K562 (cell line): ENCODE results near the gene FAM117A. TPM values are rescaled to one million over a fixed set of nuclear protein-coding genes. Genes with fewer than 3 reads are reported as not detected.

ENCODE experiments used
- BACH1 ChIP-seq: fragments of 200-800 bp; sonication (Bioruptor generic); IDR thresholded peaks from 2 replicates; pipeline ENCODE4 v1.6.1; 2016; ENCODE audit warnings: missing genetic modification characterization, missing compliant biosample characterization
- BRD4 ChIP-seq: fragments of 200-600 bp; sonication (generic); IDR thresholded peaks from 2 replicates; pipeline ENCODE4 v1.6.1; 2017; ENCODE audit warnings: inconsistent platforms
- EZH2 ChIP-seq: IDR thresholded peaks from 2 replicates; pipeline ENCODE4 v1.6.1; 2012; ENCODE audit warnings: low read depth, mild to moderate bottlenecking, inconsistent platforms, low read length, borderline replicate concordance
- GATAD2B ChIP-seq: fragments of 450-650 bp; IDR thresholded peaks from 2 replicates; pipeline ENCODE4 v1.6.1; 2017; ENCODE audit warnings: mild to moderate bottlenecking, borderline replicate concordance
- KAT7 ChIP-seq: sonication (generic); formaldehyde crosslinking; IDR thresholded peaks from 2 replicates; pipeline ENCODE4 v1.8.0; 2022; ENCODE audit warnings: missing genetic modification reagents, mild to moderate bottlenecking, borderline replicate concordance
- KHSRP ChIP-seq: fragments of 450-650 bp; IDR thresholded peaks from 2 replicates; pipeline ENCODE4 v1.6.1; 2017
- MEF2A ChIP-seq: IDR thresholded peaks from 2 replicates; pipeline ENCODE4 v1.6.1; 2011; ENCODE audit warnings: low read depth, mild to moderate bottlenecking, low read length, moderate library complexity; ENCODE audit not compliant: control insufficient read depth
- NEUROD1 ChIP-seq: fragments of 150-350 bp; IDR thresholded peaks from 2 replicates; pipeline ENCODE4 v1.6.1; 2014; ENCODE audit warnings: borderline replicate concordance, low read length, low read depth; ENCODE audit not compliant: partially characterized antibody
- NFE2 ChIP-seq: IDR thresholded peaks from 2 replicates; pipeline ENCODE4 v1.6.1; 2014; ENCODE audit warnings: antibody characterized with exemption, low read depth
- RBFOX2 ChIP-seq: fragments of 200-400 bp; formaldehyde crosslinking; IDR thresholded peaks from 2 replicates; pipeline ENCODE4 v1.6.1; 2017; ENCODE audit warnings: low read depth, mild to moderate bottlenecking, low read length, moderate library complexity
- SMAD1 ChIP-seq: fragments of 150-350 bp; IDR thresholded peaks from 2 replicates; pipeline ENCODE4 v1.6.1; 2014; ENCODE audit warnings: low read length, low read depth; ENCODE audit not compliant: partially characterized antibody
- SP2 ChIP-seq: IDR thresholded peaks from 2 replicates; pipeline ENCODE4 v1.6.1; 2011; ENCODE audit warnings: mild to moderate bottlenecking, low read depth, low read length, moderate library complexity; ENCODE audit not compliant: poor library complexity, severe bottlenecking; ENCODE audit errors: extremely low read depth
- ZNF175 ChIP-seq: fragments of 200-800 bp; sonication (Bioruptor generic); IDR thresholded peaks from 2 replicates; pipeline ENCODE4 v1.6.1; 2016; ENCODE audit warnings: low read depth, mild to moderate bottlenecking, missing genetic modification characterization, missing compliant biosample characterization
- ZNF398 ChIP-seq: fragments of 250-450 bp; sonication (Bioruptor Pico); IDR thresholded peaks from 2 replicates; pipeline ENCODE4 v1.8.0; 2021; ENCODE audit warnings: moderate library complexity, mild to moderate bottlenecking, inconsistent platforms
- ZNF592 ChIP-seq: fragments of 450-650 bp; IDR thresholded peaks from 2 replicates; pipeline ENCODE4 v1.6.1; 2017; ENCODE audit warnings: antibody characterized with exemption, mild to moderate bottlenecking
- polyA plus RNA-seq, 8 experiments: library from polyadenylated mRNA; depleted of rRNA in 4 of 8; stranded (reverse) in 5 of 8; unstranded in 3 of 8; fragments of >200 nt; fragmentation: Nextera tagmentation in 2 of 8; fragmentation: Illumina TruSeq in 1 of 8; extraction: Ambion mirVana in 2 of 8; extraction: Trizol in 1 of 8; gene quantifications; 2 replicates each; pipeline versions ENCODE4 v1.2.1 to v1.2.3, GENCODE V29; 2011 to 2014; ENCODE audit warnings: inconsistent platforms in 1 of 8, missing spikeins in 1 of 8
- total RNA-seq, 7 experiments: library from RNA; depleted of rRNA in 6 of 7; stranded (reverse); fragments of >200 nt in 6 of 7; fragmentation: Illumina TruSeq in 2 of 7; extraction: Trizol in 2 of 7; gene quantifications; 2 replicates each; pipeline versions ENCODE4 v1.2.1 to v1.2.3, GENCODE V29; 2011 to 2021; ENCODE audit warnings: low replicate concordance in 1 of 7
- TF ChIP-seq, protein P1 (sequence below): conservative IDR thresholded peaks from 2 replicates; pipeline ENCODE4 v1.6.1; 2011; ENCODE audit warnings: low read depth, mild to moderate bottlenecking, low read length; ENCODE audit not compliant: control insufficient read depth

Gene FAM117A
- total and polyA plus RNA-seq, 9 of the 15 experiments (the other 6 are each of a cell fraction or from before 2014, with no cell fraction given), result 3.1 to 79.7 (median 36.6) TPM

GRCh38 chr17:49741009-49741691, 22.8 kb downstream of the FAM117A start (continued):
- no peak for TF ChIP-seq SMAD1
- no peak for TF ChIP-seq NEUROD1
- 0 out of 2 replicates have a peak, but pooled peaks have one; percentile 22 for TF ChIP-seq BACH1 (tag)
- peak; percentile 57 for TF ChIP-seq NFE2
- TF ChIP-seq GATAD2B, result no peak
- TF ChIP-seq SP2, result no peak
- 0 out of 2 replicates have a peak, but pooled peaks have one; percentile 7 for TF ChIP-seq ZNF175
- TF ChIP-seq ZNF592, result peak; percentile 19; the same call in 1 of the 2 replicates
- TF ChIP-seq, protein P1, sequence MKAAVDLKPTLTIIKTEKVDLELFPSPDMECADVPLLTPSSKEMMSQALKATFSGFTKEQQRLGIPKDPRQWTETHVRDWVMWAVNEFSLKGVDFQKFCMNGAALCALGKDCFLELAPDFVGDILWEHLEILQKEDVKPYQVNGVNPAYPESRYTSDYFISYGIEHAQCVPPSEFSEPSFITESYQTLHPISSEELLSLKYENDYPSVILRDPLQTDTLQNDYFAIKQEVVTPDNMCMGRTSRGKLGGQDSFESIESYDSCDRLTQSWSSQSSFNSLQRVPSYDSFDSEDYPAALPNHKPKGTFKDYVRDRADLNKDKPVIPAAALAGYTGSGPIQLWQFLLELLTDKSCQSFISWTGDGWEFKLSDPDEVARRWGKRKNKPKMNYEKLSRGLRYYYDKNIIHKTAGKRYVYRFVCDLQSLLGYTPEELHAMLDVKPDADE, result no peak
- no peak for TF ChIP-seq BRD4
- no peak for TF ChIP-seq ZNF398 (CRISPR knock-in tag)
- TF ChIP-seq KAT7 (CRISPR knock-in tag), result 0 out of 2 replicates have a peak, but pooled peaks have one; percentile 24
- peak; percentile 72; the same call in 1 of the 2 replicates for TF ChIP-seq MEF2A
- TF ChIP-seq RBFOX2, result peak; percentile 7; the same call in 1 of the 2 replicates
- no peak for TF ChIP-seq EZH2
- TF ChIP-seq KHSRP, result no peak
